GM10266 (cell line): ENCODE data around the gene MRTFA.

Source experiments
- DNase-seq: peaks from one replicate; pipeline ENCODE4 v3.0.0; 2012; ENCODE audit errors: extremely low spot score
- TF ChIP-seq, protein P1 (sequence below): IDR thresholded peaks from 2 replicates; pipeline ENCODE4 v1.5.1; 2012; ENCODE audit warnings: mild to moderate bottlenecking, low read depth; ENCODE audit not compliant: control insufficient read depth, insufficient read depth; ENCODE audit errors: missing control alignments

MRTFA gene

GRCh38 chr22:40463017-40463631 lies 173.4 kb downstream of the MRTFA start:
- TF ChIP-seq, protein P1, sequence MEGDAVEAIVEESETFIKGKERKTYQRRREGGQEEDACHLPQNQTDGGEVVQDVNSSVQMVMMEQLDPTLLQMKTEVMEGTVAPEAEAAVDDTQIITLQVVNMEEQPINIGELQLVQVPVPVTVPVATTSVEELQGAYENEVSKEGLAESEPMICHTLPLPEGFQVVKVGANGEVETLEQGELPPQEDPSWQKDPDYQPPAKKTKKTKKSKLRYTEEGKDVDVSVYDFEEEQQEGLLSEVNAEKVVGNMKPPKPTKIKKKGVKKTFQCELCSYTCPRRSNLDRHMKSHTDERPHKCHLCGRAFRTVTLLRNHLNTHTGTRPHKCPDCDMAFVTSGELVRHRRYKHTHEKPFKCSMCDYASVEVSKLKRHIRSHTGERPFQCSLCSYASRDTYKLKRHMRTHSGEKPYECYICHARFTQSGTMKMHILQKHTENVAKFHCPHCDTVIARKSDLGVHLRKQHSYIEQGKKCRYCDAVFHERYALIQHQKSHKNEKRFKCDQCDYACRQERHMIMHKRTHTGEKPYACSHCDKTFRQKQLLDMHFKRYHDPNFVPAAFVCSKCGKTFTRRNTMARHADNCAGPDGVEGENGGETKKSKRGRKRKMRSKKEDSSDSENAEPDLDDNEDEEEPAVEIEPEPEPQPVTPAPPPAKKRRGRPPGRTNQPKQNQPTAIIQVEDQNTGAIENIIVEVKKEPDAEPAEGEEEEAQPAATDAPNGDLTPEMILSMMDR, result no peak
- DNase-seq, result peak; percentile 55

DNA sequence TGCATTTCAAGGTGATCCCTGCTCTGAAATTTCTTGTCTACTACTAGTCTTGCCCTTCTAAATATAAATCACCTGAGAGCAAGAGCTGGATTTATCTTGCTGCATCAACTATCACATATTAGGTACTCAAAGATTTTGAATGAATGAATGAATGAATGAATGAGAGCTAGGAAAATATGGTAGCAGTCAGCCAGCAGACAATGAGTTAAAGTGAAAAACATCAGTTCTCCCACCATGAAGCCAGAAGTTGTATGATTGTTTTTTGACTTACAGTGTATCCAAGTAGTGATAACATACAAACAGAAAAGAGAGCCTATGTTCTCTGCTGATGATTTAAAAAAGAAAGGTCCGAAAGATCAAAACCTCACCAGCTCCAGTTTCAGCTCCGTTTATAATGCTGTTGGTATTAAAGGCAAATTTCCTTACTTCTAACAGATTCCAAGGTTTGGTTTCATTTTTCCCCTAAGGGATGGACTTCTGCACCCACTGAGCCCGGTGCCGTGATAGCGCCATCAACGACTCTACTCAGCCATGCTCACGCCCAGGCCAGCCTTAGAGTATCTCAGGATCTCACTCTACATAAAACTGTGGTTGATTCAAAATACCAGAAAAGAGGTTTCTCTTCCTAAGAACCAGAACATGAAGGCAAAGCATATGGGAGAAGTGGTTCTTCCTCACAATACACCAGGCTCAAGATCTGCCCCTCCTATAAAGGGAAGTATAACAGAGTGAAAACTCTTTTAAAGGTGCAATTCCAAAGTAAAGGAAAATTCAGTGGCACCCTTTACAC lies 174.1 kb downstream of the MRTFA start:
- TF ChIP-seq, protein P1, result no peak
- no peak for DNase-seq

DNA sequence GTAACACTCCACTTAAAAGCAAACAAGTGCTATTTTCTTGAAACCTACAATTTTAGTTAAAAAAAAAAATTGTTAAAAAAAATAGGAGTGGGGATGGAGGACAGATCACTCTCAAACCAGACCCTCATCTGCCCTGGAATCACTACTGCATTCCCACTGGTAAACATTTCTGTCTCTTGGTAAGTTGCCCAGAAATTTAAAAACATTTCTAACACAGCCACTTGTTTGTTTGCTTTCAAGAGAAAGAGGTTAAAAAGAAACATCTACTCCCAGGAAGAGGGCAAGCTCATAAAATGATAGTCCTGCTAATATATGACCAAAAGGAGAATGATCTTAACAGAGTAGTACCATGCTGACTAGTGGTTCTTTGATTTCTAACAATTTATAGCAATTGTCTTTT lies 182.8 kb downstream of the MRTFA start:
- DNase-seq, result no peak
- TF ChIP-seq, protein P1, result no peak

DNA sequence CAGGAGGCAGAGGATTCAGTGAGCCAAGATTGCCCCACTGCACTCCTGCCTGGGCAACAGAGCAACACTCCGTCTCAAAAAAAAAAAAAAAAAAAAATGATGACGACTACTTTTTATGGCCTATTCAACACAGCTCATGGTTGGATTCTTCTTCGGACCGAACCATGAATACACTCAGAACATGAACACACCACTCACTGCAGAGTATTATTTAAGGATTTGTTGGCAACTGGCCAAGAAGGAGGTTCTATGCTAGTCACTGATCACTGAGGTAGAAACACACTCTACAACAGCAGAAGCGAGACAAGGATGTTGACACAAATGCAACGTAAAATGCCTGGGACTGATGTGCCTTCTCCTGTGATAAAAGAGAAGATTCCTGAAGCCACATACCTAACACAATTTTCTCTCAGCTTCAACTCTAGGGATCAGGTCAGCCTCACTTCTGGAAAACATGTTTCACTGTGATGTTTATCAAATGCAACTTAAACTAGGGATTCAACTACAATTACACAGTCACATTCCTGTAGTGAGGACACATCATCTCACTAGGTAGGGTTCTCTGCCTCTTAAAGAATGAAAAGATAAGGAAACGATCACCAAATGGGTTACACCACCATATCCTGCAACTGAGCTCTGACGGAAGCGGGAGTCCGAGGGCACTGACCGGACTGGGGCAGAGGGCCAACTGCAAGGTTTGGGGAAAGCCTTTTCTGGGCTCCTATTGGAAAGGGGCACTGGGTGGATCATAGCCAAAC lies 183.6 kb downstream of the MRTFA start:
- TF ChIP-seq, protein P1, result no peak
- DNase-seq, result no peak

GRCh38 chr22:40451210-40451609 lies 185.3 kb downstream of the MRTFA start:
- TF ChIP-seq, protein P1, result no peak
- DNase-seq, result no peak

- DNase-seq, result no peak
Measured at GRCh38 chr22:40450616-40451015, 185.9 kb downstream of the MRTFA start.

More at GRCh38 chr22:40450616-40451015, 185.9 kb downstream of the MRTFA start:
- TF ChIP-seq, protein P1, result no peak
